DOHH2 (cell line): ENCODE results near the gene NEDD4L.

ENCODE experiments used
- H3F3A ChIP-seq: fragments of 200-600 bp; sonication (generic), shearing (Covaris generic); 2 replicates; pipeline ENCODE4 v1.6.0; 2016; ENCODE audit warnings: antibody characterized with exemption, mild to moderate bottlenecking; ENCODE audit not compliant: control insufficient read depth, insufficient read depth
- H3K27ac ChIP-seq: fragments of 200-600 bp; sonication (generic); 2 replicates; pipeline ENCODE4 v1.5.1; 2014; ENCODE audit warnings: low read depth, mild to moderate bottlenecking, low read length, moderate library complexity
- H3K27me3 ChIP-seq: fragments of 200-600 bp; sonication (generic); 2 replicates; pipeline ENCODE4 v1.6.1; 2014; ENCODE audit warnings: mild to moderate bottlenecking, low read length, mixed read lengths; ENCODE audit not compliant: control insufficient read depth
- H3K36me3 ChIP-seq: fragments of 200-600 bp; sonication (generic); 2 replicates; pipeline ENCODE4 v1.6.1; 2014; ENCODE audit warnings: mild to moderate bottlenecking, low read length, moderate library complexity, mixed read lengths; ENCODE audit not compliant: control insufficient read depth
- H3K4me1 ChIP-seq: fragments of 200-600 bp; sonication (generic); 2 replicates; pipeline ENCODE4 v1.6.1; 2014; ENCODE audit warnings: mild to moderate bottlenecking, low read length, mixed read lengths; ENCODE audit not compliant: control insufficient read depth
- H3K4me2 ChIP-seq: fragments of 200-600 bp; sonication (generic); 2 replicates; pipeline ENCODE4 v1.6.0; 2014; ENCODE audit warnings: mild to moderate bottlenecking, low read length, moderate library complexity
- H3K4me3 ChIP-seq: fragments of 200-600 bp; sonication (generic); 2 replicates; pipeline ENCODE4 v1.5.1; 2014; ENCODE audit warnings: mild to moderate bottlenecking, low read length, mixed read lengths
- H3K79me2 ChIP-seq: fragments of 200-600 bp; sonication (generic); 2 replicates; pipeline ENCODE4 v1.6.1; 2014; ENCODE audit warnings: mild to moderate bottlenecking, low read length, mixed read lengths; ENCODE audit not compliant: control insufficient read depth
- H3K9me2 ChIP-seq: fragments of 200-600 bp; sonication (generic); replicated peaks from 2 replicates; pipeline ENCODE4 v1.6.1; 2014; ENCODE audit warnings: mild to moderate bottlenecking, low read length, mixed read lengths; ENCODE audit not compliant: control insufficient read depth
- H3K9me3 ChIP-seq: fragments of 200-600 bp; sonication (generic); 2 replicates; pipeline ENCODE4 v1.6.1; 2014; ENCODE audit warnings: antibody characterized with exemption, low read length, mixed read lengths; ENCODE audit not compliant: control insufficient read depth, insufficient read depth
- H4K20me1 ChIP-seq: fragments of 200-600 bp; sonication (generic); 2 replicates; pipeline ENCODE4 v1.6.0; 2014; ENCODE audit warnings: low read depth, mild to moderate bottlenecking, antibody characterized with exemption, low read length, moderate library complexity; ENCODE audit not compliant: control insufficient read depth, insufficient read depth
- EZH2phosphoT487 ChIP-seq: fragments of 200-600 bp; sonication (generic); IDR thresholded peaks from 2 replicates; pipeline ENCODE4 v1.6.1; 2017; ENCODE audit warnings: borderline replicate concordance, mild to moderate bottlenecking, antibody characterized with exemption, low read length, moderate library complexity, mixed read lengths
- TF ChIP-seq, protein P1 (sequence below): fragments of 200-600 bp; sonication (generic); IDR thresholded peaks from one replicate; pipeline ENCODE4 v1.5.1; 2014; ENCODE audit warnings: antibody characterized with exemption, mild to moderate bottlenecking, low read depth, low read length; ENCODE audit not compliant: poor library complexity, severe bottlenecking

The NEDD4L gene

GRCh38 chr18:58174285-58174684 lies 130.3 kb downstream of the NEDD4L start:
- no peak overlapping the region for H3K27ac ChIP-seq
- no peak overlapping the region for H3K4me3 ChIP-seq
- H3K27me3 ChIP-seq = no peaks in the 10 kb centered on the region
- H3K4me2 ChIP-seq = no peak overlapping the region
- H3F3A ChIP-seq = no peaks in the 10 kb centered on the region
- H3K9me3 ChIP-seq = no peaks in the 10 kb centered on the region
- TF ChIP-seq, protein P1, sequence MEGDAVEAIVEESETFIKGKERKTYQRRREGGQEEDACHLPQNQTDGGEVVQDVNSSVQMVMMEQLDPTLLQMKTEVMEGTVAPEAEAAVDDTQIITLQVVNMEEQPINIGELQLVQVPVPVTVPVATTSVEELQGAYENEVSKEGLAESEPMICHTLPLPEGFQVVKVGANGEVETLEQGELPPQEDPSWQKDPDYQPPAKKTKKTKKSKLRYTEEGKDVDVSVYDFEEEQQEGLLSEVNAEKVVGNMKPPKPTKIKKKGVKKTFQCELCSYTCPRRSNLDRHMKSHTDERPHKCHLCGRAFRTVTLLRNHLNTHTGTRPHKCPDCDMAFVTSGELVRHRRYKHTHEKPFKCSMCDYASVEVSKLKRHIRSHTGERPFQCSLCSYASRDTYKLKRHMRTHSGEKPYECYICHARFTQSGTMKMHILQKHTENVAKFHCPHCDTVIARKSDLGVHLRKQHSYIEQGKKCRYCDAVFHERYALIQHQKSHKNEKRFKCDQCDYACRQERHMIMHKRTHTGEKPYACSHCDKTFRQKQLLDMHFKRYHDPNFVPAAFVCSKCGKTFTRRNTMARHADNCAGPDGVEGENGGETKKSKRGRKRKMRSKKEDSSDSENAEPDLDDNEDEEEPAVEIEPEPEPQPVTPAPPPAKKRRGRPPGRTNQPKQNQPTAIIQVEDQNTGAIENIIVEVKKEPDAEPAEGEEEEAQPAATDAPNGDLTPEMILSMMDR = no peak
- no peak for TF ChIP-seq EZH2phosphoT487
- H4K20me1 ChIP-seq = no peaks in the 10 kb centered on the region
- no peaks in the 10 kb centered on the region for H3K36me3 ChIP-seq
- H3K4me1 ChIP-seq = peaks cover 10% of the 10 kb centered on the region; the same call in 1 of the 2 replicates
- H3K9me2 ChIP-seq = no peaks in the 10 kb centered on the region
- no peaks in the 10 kb centered on the region; the same call in 1 of the 2 replicates for H3K79me2 ChIP-seq

DNA sequence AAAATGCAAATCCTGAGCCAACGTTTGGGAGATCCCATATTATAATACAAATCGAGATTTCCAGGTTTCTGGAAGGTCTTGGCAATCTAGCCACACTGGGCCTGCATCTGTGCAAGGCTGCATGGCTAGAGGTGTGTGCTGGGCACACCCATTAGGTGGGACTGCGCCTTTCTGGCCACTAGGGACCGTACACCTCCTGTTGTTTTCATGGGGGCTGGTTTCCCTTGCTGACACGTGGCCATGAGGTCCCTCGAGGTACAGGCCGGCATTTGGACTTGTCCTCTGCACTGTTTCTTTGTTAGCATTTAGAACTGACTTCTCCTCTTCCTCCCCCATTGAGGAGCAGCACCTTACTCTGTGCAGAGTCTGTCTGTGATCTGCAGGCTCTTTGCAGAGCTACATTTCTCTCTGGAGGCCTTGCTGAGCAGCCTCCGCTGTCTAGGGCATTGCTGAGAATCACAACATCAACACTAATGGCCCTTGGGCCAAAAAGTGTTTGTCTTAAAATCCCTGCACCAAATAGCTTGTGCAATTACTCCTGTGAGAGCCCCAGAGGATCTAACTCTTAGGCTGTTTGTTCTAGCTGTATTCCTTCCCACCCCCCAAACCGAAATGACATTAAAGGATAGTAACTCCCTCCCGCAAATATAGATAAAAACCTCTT lies 131.2 kb downstream of the NEDD4L start:
- Histone ChIP-seq H3K9me3 (no peaks in the 10 kb centered on the region), H3K27ac (no peak overlapping the region), H3F3A (no peaks in the 10 kb centered on the region), H3K79me2 (peaks cover 3% of the 10 kb centered on the region), H3K27me3 (no peaks in the 10 kb centered on the region), H4K20me1 (no peaks in the 10 kb centered on the region), H3K4me3 (no peak overlapping the region), H3K36me3 (no peaks in the 10 kb centered on the region), H3K4me1 (peaks cover 10% of the 10 kb centered on the region; the same call in 1 of the 2 replicates), H3K9me2 (no peaks in the 10 kb centered on the region), H3K4me2 (no peak overlapping the region)
- TF ChIP-seq, protein P1 = peak; percentile 33
- TF ChIP-seq EZH2phosphoT487 = no peak

DNA sequence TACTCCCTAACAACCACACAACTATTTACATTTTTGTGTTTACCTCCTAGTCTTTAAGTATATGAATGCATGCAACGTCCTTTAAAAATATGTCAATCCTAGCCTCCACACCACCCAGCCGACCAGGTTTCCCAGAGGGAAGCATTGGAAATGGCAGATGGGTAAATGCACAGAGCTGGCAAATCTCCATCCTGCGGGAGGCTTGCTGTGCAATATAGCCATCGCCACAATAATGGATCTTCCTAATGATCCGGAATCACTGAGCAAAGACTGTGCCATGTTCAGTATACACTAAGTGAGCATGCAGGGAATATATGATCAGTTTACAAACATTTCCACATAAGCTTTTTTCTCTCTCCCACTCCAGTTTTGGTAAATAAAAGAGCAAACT lies 131.8 kb downstream of the NEDD4L start:
- Histone ChIP-seq H3F3A (no peaks in the 10 kb centered on the region), H3K36me3 (no peaks in the 10 kb centered on the region), H3K4me1 (peaks cover 10% of the 10 kb centered on the region; the same call in 1 of the 2 replicates), H3K27me3 (no peaks in the 10 kb centered on the region), H3K27ac (no peak overlapping the region), H3K9me3 (no peaks in the 10 kb centered on the region), H3K9me2 (no peaks in the 10 kb centered on the region), H3K4me3 (no peak overlapping the region), H3K4me2 (no peak overlapping the region), H4K20me1 (no peaks in the 10 kb centered on the region), H3K79me2 (peaks cover 4% of the 10 kb centered on the region)
- no peak for TF ChIP-seq EZH2phosphoT487
- TF ChIP-seq, protein P1 = no peak
